NCI-H146 treated with DMSO at 0.1 percent for 48 hours (cell line): ENCODE measurements around the gene NTM.

Source experiments
- DNase-seq: peaks from one replicate; lab custom pipeline; 2025; ENCODE audit not compliant: unreplicated experiment; lab: John Stamatoyannopoulos, UW

Gene NTM

DNA sequence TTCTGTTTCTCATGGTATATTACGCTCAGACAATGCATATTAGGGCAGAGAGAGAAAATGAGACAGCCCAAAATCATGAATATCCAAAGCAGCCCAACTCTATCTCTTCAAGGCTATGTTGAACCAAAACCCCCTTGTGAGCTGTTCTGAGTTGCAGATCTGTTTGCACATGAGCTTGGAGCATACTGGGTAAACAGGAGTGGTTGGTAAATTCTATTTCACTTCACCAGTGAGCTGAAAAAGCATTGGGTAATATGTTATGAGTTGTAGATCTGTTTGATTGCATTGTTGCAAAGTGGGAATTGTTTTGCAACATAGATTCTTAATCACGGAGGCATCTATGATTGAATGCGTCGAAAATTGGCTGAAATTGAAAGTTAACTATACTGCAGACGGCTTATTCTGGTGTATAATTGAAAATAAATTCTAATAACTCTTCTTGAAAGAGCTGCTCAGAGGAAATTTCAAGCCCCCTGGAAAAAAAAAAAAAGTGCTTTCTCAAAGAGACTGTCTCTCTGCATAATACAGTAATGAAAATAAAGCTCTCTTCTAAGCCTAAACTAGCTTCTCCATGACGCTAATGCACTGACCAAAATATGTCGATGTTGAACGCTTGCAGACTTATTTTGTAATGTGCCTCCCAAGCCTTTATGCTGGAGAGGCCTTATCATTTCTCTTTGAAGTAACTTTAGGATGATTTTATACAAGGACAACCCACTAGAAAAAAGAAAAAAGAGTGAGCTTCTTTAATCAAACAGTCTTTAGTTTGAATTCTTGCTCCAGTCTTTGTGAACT lies 263.7 kb downstream of the NTM start:
- no peak for DNase-seq

DNA sequence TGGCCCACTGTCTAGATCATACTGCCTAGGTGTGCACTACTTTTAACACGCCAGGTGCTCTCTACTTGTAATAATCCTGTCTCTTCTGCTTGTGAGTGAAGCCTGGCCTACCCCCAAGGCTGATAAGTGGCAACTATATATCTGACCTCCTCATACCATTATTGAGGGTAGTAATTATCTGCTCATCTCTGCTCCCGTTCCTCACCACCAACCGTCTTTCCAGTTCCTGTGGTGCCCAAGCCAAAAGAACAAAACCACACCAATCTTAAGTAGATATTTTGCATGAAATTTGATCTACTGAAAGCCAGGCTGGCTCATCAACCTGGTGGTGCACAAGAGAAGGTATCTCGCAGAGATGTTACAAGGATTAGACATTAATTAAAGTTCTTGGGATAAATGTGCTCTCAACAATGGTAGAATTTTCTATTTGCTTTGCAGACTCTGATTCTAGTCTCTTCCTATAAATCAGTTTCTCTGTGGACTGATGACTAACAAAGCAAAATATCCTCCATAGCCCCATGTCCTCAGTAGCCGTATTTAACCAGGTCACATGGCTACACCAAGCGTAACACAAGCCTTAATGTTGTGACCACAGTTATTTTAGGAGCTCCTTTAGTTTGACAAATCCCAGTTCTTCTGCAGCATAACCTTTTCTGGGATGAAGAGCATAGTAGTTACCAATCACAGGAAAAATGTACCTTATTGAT lies 267.2 kb downstream of the NTM start:
- DNase-seq = no peak

DNA sequence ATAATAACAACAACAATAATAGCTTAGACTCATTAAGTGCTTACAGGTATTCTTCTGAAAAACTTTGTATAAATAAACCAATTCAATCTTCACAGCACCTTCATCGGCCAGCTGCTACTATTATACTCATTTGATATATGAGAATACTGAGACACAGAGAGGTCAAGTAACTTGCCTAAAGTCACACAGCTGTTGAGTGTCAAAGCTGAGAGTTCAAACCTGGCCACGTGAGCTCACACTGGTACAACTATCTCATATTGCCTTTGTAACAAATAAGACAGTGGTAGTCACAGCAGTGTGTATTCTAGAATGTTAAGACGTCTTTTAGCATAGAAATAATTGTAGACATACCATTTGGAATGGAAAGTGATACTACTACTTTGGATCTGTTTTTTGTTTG lies 268.5 kb downstream of the NTM start:
- DNase-seq = no peak

DNA sequence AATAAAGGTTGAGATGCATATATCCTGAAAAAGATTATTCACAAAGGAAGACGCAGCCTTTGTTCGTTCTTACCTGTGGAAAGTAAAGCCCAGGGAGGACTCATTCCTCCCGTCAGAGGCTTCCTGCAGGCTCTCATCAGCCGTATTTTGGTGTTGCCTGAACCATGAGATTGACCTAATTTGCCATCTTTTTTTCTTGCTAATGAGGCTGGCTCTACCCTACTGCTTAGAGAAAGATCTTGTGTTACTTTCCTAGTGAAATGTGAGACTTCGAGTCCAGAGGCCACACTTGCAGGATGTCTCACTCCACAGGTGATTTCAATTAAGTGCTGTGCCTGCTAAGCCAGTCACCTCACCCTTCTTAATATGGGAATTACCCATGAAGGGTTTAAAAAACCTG lies 269.9 kb downstream of the NTM start:
- DNase-seq = no peak

DNA sequence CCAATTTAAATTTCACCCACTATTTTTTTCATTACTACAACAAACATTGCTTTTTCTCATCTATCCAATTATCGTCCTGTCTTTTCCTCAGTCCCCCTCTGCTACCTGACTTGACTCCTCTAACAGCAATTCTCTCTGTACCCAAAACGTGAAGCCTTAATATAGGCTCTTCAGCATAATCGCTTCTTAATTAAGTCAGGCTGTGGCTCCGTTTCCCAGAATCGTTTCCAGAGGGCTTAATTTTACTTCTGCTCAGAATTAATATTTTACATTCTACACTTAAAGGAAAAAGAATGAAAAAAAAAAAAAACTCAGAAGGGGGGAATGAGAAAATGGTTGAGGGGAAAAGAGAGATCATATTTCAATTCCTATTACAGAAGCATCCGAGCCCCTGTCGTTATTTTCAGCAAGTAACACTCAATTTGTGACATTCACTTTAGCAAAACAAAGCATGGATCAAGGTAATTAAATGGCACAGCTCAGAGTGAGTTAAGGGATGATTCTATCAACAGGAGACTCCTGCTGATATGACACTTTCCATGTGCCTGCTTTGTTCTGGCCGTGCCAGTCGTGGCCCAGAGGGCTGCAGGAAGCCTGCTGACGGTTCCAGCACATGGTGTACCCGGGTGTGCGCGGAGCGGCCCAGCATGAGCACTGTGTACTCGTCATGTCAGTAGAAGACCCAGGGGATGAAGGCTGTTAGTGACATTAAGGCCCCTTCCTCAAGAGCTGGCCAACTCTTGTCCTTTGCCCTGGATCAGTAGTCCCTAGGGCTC lies 272.5 kb downstream of the NTM start:
- DNase-seq = no peak

DNA sequence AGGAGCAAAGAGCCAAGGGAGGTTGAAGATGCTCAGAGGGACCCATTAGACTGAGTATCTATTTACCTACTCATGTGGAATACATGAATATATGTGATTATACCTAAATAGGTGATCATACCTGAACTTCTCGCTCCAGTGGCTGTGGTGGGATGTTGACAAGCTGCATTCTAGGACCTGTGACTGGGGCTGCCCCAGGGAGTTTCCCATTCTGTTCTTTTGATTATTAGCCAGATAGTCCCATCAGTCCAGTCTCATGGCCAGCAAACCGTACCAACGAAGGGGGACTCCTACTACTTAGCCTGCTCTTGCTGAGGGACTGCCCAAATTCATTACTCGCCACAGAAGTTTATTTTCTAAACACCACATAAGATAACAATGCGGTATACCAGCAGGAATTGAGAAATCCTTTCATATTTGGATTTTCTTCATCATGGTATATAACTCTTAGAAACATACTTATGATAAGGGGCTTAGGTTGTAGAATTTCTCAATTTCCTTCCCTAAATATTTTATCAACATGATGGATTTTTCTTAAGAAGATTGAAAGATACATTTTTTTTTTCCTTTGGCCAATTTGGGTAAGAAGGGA lies 273.9 kb downstream of the NTM start:
- no peak for DNase-seq

DNA sequence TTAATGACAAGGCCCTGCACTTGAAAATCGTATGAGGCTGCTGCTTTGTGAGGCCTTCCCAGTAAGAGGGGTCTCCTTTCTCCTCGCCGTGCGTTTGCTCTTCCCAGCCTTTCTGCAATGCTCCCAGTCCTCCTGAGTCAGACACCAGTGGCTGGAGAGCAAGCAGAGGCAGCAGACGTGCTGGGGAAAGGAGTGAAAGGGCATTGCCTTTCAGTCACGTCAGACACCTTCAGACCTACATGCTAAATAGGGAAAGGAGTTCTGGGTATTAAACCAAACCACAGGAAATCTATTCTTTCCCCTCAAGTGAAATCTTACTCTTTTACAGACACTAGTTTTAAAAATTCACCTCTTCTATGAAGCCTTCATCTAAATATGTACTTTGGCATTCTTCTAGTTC lies 274.8 kb downstream of the NTM start:
- no peak for DNase-seq

DNA sequence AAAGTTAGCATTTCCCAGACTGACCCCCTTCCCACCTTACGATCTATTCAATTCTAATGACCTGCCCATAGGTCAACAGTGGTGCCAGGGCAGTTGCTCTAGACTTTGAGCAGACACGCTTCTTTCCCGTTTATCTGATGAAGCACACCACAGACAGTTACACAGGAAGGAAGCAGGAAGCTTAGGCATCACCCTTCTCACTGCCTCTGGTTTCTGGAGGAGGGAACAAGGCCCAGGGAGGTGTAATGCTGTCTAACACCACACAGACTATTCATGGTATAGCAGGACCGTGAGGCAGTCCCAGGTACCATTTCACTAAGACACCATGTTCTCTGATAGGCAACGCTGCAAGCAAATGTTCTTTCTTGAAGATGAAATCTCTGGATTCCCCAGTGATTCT lies 279.4 kb downstream of the NTM start:
- no peak for DNase-seq

DNA sequence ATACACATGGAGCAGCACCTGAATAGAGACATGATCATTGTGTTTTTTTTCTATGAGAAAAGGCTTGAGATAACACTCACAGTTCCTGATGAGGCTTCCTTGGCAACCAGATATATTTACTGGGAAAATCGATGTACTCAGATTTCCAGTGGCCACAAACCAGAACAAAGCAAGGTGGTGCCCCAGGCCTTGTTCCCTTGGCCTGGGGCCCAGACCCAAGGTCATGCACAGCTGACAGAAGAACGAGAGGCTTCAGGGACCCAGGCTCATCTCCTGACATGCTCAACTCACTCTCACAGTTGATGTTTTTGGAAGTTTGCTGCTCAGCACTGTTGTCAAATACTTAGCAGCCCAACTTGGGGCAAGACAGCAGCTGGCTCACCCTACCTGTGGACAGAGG lies 281.8 kb downstream of the NTM start:
- no peak for DNase-seq

DNA sequence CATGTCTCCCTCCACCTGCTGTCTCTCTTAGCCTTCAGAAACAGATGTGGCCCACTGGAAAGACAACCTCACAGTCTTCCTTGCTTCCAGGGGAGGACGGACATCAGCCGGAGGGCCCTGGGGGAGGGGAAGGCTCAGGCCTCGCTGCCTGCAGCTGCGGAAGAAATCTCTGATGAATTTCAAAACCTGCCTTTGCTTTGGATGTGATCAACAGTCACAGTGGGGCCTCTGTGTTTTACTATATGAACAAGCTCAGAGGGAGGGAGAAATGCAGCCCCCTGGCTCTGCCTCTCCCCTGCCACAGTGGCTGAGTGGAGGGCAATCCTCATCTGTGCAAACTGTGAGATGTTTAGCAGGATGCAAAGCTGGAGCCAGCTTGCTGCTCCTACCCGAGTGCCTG lies 282.8 kb downstream of the NTM start:
- DNase-seq = no peak

DNA sequence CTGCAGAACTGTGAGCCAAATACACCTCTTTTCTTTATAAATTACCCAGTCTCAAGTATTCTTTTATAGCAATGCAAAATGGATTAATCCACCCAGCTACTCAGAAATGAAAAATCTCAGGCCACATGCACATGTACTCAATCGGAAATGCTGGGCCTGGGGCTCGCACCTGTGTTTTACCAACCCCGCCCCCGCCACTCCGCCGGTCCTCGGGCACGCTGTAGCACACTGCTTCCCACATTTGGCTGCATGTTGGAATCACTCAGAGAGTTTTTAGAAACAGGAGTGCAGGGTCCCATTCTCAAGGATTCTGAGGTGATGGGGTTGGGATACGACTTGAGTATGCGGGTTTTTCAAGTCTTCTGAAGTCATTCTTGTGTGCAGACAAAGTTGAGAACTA lies 284.4 kb downstream of the NTM start:
- DNase-seq = no peak

DNA sequence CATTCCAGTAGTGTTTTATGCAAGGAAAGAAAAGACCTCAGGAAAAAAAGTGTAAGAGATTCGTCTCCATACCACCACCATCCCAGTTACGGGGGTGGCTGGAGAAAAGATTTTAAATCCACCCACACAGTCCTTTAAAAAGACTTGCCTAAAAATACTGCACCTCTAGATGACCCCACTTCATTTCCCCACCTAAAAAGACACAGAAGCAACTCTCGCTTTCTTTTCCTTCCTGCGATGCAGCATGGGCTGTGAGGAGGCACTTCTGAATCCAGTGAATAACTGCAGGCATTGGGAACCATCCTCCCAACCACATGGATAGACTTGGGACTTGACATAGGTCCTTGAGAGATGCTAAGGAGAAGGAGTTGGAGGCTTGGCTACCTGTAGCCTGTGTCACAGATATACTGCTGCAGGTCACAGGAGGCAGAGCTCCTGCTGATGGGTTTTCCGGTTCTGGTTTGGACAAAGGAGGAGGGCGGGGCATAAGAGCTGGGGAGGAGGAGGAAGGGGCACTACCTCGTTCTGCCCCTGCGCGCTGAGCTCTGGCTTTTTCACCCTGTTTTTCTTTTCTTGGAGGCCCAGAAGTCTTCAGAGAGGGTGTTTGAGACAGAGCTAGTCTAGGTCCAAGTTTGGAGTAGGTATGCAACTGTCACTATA lies 285.9 kb downstream of the NTM start:
- DNase-seq = no peak

DNA sequence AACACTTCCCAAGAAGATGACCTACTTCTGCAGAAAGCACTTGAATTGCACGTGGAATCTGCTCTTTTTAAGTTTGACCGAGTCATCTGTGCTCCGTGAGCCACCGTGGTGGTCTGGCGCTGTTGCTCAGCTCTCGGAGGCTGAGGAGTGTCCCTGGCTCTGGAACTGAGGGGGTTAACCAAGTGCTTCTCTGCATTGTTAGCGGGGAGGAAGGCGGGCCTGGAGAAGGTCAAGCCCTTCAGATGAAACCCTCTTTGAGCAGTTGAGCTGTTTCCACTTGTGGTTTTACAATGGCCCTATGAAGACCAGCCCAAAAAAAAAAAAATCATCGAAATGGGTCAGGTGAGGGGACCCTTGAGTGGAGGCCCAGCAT lies 286.4 kb downstream of the NTM start:
- no peak for DNase-seq

DNA sequence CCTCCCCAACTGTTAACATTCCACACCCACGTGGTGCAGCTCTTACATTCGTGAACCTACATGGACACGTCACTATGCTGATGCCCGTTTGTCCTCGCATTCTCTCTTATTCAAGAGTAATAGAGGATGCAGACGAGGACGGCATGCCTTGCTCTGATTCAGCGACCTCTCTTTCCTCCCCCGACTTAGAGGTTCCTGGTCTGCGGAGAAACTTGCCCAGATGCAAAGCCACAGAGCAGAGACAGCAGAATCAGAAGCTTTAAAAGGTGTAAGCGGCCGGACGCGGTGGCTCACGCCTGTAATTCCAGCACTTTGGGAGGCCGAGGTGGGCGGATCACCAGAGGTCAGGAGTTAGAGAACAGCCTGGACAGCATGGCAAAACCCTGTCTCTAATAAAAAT lies 288.0 kb downstream of the NTM start:
- DNase-seq = no peak

DNA sequence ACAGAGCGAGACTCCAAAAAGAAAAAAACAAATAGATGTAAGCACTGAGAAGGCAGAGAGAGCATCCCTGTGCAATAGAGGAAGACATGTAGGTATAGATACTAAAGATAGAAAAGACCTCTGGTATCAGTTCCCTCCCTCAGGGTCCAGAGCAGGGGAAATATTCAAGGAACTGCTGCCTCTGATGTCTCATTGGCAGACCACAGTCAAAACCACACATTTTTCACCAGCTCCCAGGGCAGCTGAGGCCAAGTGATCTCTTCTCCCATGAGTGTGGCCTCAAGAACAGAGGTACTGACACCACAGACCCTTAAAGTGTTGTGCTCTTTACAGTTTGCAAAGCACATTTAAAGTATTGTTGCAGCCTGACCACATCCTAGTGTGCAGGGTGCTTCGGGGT lies 288.5 kb downstream of the NTM start:
- DNase-seq = no peak

DNA sequence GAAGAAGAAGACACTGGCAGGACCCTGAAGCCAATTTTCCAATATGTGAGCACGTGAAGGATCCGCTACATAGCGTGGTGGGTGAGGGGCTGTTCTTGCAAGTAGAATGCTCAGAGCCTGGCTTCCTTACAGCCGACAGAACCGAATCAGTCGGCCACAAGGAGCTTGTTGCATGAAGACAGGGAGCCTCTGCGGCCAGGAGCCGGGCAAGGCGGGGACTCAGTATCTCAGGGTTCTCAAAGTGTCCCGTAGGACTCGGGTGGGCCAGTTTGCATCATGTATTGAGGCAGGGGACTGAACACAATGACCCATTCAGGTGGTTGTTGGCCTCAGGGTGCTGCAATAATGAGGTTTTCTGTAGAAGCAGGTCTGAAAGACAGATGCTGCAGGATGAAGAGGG lies 289.5 kb downstream of the NTM start:
- no peak for DNase-seq

DNA sequence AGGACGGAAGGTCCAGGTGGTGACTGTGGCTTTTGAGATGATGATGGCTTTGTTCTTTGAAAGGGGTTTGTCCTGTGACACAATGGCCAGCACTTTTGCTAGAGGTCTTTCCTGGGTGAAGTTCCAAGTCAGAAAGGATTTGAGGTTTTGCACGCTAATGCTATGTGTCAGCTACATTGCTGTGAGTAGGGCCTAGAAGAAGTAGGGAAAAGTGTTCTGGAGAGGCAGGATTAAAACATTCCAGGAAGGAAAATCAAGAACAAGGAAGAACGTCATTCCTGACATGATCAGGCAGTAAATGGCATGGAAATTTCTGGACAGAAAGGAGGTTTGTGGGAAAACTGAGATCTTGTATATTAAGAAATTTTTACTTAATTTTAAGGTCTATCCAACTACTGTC lies 290.7 kb downstream of the NTM start:
- no peak for DNase-seq

DNA sequence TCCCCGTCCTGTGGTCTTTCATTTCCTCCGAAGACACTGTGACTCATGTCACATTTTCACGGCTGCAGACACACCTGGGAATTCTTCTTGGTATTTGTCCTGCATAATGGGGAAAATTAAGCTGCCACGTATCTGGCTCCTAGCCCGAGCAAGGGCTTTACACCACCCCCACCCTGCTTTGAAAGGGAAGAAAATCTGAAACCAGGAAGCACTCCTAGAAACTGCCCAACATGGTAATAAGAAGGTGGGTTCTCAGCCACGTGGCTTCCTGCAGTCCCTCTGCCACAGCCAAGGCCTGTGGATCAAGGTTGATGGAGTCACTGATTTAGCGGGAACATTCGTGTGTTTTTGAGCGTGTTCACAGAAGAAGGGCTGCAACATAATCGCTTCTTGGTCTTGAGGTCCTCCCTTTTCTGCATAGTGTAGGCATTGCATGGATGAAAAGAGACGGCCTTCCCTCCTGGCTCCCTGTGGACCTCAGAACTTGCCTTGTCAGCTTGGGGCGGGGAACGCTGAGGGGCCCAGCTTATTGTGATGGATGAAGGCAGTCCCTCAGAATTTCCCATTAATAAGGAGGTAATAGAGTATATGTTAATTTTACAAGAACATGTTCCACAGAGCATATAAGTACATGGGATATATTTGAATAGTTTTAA lies 292.0 kb downstream of the NTM start:
- no peak for DNase-seq

DNA sequence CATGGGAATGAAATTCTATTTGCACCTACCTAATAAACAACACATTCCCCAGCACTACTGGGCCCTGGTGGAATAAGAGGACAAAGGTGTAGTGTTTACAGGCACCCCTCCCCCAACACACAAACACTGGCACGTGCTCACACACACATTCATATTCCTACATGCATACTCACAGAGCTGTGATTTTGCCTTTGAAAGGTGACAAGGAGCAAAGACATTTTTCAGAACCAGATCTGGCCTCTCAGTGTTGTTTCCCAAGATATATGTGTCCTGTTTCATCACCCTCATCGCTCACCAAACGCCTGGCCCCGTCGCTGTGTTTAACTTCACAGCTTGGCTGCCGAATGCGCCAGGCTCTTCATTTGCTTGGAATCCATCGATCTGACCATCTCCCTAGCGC lies 292.6 kb downstream of the NTM start:
- no peak for DNase-seq

DNA sequence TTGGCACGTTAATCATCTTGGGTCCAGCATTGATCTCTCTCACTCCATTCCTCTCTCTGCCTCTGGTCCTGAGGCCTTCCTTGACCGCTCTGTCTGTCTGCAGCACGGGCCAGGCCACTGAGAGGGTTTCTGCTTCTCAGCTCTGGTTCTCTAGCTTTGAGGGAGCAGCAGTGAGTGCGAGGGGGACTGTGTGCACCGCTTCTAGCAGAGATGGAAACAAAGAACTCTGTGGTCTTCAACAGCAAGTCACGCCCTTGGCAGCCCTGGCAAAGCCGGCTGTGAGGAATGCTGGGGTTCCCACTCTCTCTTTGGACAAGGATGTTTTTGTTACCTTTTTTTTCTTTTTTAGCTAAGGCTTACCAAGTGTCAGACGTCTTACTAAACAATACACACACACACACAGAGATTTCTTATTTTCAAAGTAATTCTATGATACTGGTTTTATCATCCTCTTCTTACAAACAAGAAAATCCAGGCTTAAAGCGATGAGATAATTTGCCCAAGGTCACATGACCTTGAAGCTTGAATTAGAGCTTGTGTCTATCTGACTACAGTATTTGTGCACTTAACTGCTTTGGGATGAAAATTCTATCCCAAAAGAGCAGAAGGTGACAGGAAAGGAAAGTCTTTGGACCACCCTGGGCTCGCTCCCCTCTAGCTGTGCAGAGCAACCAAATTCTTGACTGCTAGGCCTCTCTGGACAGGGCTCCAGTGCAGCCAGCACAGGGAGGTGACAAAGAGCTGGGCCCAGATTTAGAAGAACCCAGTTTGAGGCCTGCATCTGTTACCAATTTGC lies 293.2 kb downstream of the NTM start:
- DNase-seq = no peak
